ENCODE data around the gene PRDM5.
"Not testable (repeated sequence)": the region's sequence is repeated elsewhere in the genome, so short reads cannot be mapped to it uniquely, and the experiment has no call there.

The PRDM5 gene

GRCh38 chr4:120692964-120693363 lies 229.6 kb downstream of the PRDM5 start:
- DNase-seq: no peak

- DNase-seq: no peak
Observed at GRCh38 chr4:120691536-120691935, 231.0 kb downstream of the PRDM5 start.

- no peak for DNase-seq
Observed at GRCh38 chr4:120691106-120691505, 231.4 kb downstream of the PRDM5 start.

DNA sequence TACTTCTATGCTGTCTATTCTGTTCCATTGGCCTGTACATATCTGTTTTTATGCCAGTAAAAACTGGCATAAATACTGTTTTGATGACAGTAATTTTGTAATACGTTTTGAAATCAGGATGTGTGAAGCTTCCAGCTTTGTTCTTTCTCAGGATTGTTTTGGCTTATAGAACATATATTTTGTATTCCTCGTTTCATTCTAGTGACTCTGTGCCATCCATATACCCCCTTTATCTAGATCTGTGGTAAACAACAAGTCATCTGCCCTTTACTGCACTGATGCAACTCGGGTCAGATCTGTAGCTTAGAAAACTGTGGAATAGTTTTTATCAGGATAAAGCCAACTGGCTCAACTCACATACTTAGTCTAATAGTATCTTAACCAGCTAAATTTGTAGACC lies 233.7 kb downstream of the PRDM5 start:
- no peak for DNase-seq

- DNase-seq: no peak
Observed at GRCh38 chr4:120685756-120686278, 236.7 kb downstream of the PRDM5 start.

DNA sequence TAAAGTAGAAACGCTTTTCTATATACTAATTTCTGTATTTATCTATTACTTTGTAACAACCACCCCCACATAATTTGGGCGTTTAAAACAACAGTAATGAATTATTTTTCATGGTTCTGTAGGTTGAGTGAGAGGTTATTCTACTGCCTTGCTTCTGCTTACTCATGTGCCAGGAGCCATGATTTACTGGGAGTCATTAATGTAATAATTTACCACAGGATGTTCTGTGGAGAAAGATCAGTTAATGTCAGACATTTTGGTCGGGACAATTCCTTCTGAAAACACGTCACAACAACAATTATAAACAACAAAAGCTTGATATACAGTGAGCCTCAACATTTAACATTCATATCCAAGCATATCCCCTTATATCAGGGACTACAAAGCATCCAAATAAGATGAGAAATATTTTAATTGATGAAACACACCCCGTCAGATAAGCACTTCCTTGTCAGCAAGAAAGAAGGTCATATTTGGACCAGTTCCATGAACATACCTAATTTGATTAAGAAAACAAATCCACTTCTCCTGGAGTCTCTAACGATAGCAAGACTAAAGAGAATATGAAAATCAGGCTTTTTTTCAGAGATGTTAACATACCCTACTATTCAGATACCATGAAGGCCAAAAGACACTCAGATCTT lies 238.5 kb downstream of the PRDM5 start:
- DNase-seq: no peak

GRCh38 chr4:120682981-120683380 lies 239.5 kb downstream of the PRDM5 start:
- no peak for DNase-seq

DNA sequence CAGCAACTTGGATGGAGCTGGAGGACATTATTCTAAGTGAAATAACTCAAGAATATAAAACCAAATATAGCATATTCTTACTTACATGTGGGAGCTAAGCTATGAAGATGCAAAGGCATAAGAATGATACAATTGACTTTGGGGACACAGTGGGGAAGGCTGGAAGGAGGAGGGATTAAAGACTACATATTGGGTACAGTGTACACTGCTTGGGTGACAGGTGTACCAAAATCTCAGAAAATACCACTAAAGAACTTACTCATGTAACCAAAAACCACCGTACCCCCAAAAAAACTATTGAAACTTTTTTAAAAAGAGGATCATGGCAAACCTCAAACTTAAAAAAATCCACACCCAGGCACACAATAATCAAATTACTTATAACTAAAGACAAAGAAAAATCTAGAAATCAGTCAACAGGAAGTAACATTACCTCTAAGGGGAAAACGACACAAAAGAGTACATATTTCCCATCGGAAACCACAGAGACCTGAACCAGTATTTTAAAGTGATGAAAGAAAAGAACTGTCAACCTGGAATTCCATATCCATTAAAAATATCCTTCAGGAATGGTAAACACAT lies 241.8 kb downstream of the PRDM5 start:
- no peak for DNase-seq

DNA sequence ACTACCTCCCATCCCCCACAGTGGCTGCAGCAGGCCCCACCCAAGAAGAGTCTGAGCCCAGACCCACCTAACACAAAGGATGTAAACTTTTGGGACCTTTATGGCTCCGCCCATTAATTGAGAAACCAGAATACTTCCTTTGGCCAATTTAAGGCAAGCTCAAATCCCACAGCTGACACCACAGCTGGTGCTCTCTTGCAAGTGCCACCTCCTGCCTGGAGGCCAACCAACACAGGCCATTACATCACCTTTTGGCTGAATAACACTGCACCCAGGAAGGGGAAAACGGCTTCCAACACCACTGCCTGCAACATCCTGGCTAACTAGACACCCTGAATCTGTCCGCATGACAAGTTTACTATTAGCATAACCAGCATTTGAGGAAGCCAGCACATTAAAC lies 248.8 kb downstream of the PRDM5 start:
- DNase-seq: no peak

GRCh38 chr4:120672558-120673147 lies 249.9 kb downstream of the PRDM5 start:
- DNase-seq: no peak

DNA sequence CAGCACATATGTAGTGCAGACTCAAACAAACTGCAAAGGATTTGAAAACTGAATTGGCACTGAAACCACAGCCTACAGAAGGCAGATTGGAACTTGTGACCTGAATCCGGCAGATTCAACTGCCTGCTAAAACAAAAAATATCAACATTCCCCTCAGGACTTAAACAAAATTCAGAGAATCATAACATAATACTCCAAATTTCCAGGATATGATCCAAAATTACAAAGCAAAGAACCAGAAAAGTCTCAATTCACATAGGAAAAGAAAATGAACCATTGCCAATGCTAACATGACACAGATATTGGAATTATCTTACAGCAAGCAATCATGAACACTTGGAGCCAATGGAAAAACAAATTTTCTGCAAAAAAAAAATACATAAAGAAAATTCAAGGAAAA lies 250.4 kb downstream of the PRDM5 start:
- DNase-seq: no peak

DNA sequence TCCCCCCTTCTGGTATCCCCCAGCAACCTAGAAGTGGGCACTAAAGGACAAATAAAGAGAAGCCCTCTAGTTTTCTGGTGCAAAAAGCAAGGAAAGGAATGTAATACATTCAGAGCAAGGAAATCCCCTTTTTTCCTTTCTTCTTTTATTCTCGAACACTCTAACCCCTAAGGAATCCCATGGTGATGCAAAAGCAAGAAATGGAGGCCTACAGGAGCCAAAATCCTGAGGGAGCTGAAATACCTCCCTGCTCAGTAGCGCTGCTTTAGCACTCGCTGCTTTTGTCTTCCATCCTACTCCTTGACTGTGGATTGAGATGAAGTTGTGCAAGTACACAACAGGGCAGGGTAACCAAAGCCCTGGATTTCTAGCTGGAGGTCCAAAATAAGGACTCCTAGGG lies 251.0 kb downstream of the PRDM5 start:
- DNase-seq: no peak

- DNase-seq: no peak
Observed at GRCh38 chr4:120667102-120667501, 255.4 kb downstream of the PRDM5 start.

DNA sequence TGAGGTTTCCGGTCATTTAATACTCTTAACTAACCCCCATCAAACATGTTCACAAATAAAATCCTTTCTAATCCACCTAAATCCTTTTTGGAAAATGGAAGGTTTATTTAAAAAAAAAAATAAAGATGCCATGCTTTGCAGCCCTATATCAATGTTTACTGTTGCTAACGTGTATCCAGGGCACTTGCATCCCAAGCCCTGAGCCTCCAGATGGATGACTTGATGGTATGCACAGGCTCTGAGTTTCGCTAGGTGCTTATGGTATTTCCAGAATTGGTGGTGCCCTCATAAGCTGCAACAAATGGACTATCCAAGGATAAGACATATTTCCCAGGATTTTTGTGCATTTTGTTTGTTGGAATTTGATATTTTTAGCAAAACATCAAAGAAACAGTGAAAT lies 257.7 kb downstream of the PRDM5 start:
- no peak for DNase-seq

- DNase-seq: no peak
Observed at GRCh38 chr4:120659616-120660170, 262.8 kb downstream of the PRDM5 start.

GRCh38 chr4:120658772-120659171 lies 263.8 kb downstream of the PRDM5 start:
- DNase-seq: no peak

DNA sequence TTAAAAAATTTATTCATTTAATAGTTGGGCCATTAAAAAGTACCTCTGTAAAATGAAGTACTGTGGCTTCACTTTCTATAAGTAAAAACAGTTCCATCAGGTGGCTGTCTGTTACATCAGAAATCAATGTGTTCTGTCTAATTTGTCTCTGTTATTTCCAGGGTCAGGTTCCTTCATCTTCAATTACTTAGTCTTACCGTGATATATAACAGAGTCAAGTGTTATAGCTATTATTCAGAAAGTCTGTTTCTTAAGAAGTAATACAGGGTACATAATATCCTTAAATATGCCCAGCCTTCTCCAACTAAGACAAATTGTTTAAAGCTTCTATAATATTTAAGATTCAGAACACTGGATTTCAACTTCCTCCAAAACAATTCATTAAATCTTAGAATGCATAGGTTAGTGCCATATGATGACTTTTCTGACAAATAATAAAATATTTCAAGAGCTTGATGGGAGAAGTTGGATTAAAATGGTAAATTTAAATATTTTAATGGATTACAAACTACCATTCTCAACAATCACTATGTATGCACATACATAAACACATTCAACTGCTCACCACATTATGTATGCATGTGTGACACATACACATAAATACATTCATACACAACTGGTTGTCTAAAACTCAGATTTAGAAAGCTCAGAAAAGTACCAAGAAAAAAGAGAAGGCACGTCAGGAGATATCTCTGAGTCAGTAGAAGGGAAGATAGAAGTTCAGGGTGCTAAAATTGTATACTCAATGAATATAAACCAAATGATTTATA lies 268.5 kb downstream of the PRDM5 start:
- no peak for DNase-seq

DNA sequence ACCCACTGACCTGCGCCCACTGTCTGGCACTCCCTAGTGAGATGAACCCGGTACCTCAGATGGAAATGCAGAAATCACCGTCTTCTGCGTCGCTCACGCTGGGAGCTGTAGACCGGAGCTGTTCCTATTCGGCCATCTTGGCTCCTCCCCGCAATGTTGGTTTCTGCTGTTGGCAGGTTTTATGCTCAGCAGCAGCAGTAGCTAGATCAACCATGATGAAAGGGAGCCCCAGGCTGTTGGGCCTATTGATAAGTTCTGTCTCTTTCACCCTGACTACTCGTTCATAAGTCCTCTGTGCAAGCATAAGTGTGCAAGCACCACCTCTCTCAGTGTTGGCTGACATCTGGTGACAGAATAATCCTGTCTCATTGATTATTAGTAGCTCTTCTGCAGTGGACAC lies 274.2 kb downstream of the PRDM5 start:
- DNase-seq: not testable (repeated sequence)

Measured in CD4-positive, alpha-beta T cell treated with Interleukin-17A for 1 hour (primary cell).